Trophoblast cell (in vitro differentiated cells and primary cell): Measurements from ENCODE around the gene OTOG.

Experiments used
- DNase-seq, 2 donors: peaks; one replicate each; pipeline ENCODE4 v3.0.0-alpha.2; 2016
- H2AFZ ChIP-seq: 2 replicates; pipeline ENCODE4 v1.6.1; 2013; ENCODE audit warnings: low read length, moderate library complexity, mild to moderate bottlenecking; ENCODE audit not compliant: insufficient read depth, poor library complexity
- H2AK5ac ChIP-seq: 2 replicates; pipeline ENCODE4 v1.6.1; 2013; ENCODE audit warnings: mild to moderate bottlenecking, low read length
- H2BK120ac ChIP-seq: 2 replicates; pipeline ENCODE4 v1.6.1; 2013; ENCODE audit warnings: low read length, mild to moderate bottlenecking, moderate library complexity; ENCODE audit not compliant: insufficient read depth, poor library complexity
- H2BK12ac ChIP-seq: 2 replicates; pipeline ENCODE4 v1.6.1; 2013; ENCODE audit warnings: mild to moderate bottlenecking, low read length, moderate library complexity
- H2BK5ac ChIP-seq: 2 replicates; pipeline ENCODE4 v1.6.1; 2013; ENCODE audit warnings: low read length, low read depth, moderate library complexity, mild to moderate bottlenecking; ENCODE audit not compliant: poor library complexity
- H3K14ac ChIP-seq: 2 replicates; pipeline ENCODE4 v1.6.1; 2013; ENCODE audit warnings: mild to moderate bottlenecking, low read length
- H3K18ac ChIP-seq: 2 replicates; pipeline ENCODE4 v1.6.1; 2013; ENCODE audit warnings: mild to moderate bottlenecking, low read length
- H3K23ac ChIP-seq: 2 replicates; pipeline ENCODE4 v1.6.1; 2013; ENCODE audit warnings: low read length
- H3K27ac ChIP-seq: 2 replicates; pipeline ENCODE4 v1.5.1; 2013; ENCODE audit warnings: low read depth, mild to moderate bottlenecking, inconsistent platforms, low read length, moderate library complexity
- H3K27me3 ChIP-seq: 2 replicates; pipeline ENCODE4 v1.6.1; 2013; ENCODE audit warnings: inconsistent platforms, mild to moderate bottlenecking, low read length, moderate library complexity; ENCODE audit not compliant: insufficient read depth
- H3K36me3 ChIP-seq, 2 experiments: 1 replicate in 1 of 2; 2 replicates in 1 of 2; pipeline ENCODE4 v1.6.1; 2013; ENCODE audit warnings: low read length in 2 of 2, mild to moderate bottlenecking in 2 of 2, moderate library complexity in 1 of 2; ENCODE audit not compliant: insufficient read depth in 2 of 2, control insufficient read depth in 1 of 2
- H3K4ac ChIP-seq: 2 replicates; pipeline ENCODE4 v1.6.1; 2013; ENCODE audit warnings: low read depth, mild to moderate bottlenecking, low read length, moderate library complexity
- H3K4me1 ChIP-seq, 2 experiments: 1 replicate in 1 of 2; 2 replicates in 1 of 2; pipeline ENCODE4 v1.6.1; 2013; ENCODE audit warnings: low read length in 2 of 2, mild to moderate bottlenecking in 2 of 2, moderate library complexity in 1 of 2; ENCODE audit not compliant: insufficient read depth in 2 of 2, control insufficient read depth in 1 of 2
- H3K4me2 ChIP-seq: 2 replicates; pipeline ENCODE4 v1.6.1; 2013; ENCODE audit warnings: inconsistent platforms, mild to moderate bottlenecking, low read length, moderate library complexity
- H3K4me3 ChIP-seq: 2 replicates; pipeline ENCODE4 v1.5.1; 2013; ENCODE audit warnings: mild to moderate bottlenecking, low read depth, low read length, inconsistent platforms
- H3K79me1 ChIP-seq: one replicate; pipeline ENCODE4 v1.6.1; 2013; ENCODE audit warnings: low read length
- H3K79me2 ChIP-seq: 2 replicates; pipeline ENCODE4 v1.6.1; 2013; ENCODE audit warnings: low read length, mild to moderate bottlenecking; ENCODE audit not compliant: control insufficient read depth, insufficient read depth, poor library complexity
- H3K9ac ChIP-seq: 2 replicates; pipeline ENCODE4 v1.6.1; 2013; ENCODE audit warnings: mild to moderate bottlenecking, low read length
- H3K9me3 ChIP-seq: 2 replicates; pipeline ENCODE4 v1.6.1; 2013; ENCODE audit warnings: low read depth, mild to moderate bottlenecking, control low read depth, inconsistent platforms, low read length; ENCODE audit not compliant: insufficient read depth
- H4K12ac ChIP-seq: 2 replicates; pipeline ENCODE4 v1.6.1; 2013; ENCODE audit warnings: low read depth, mild to moderate bottlenecking, low read length, moderate library complexity
- H4K8ac ChIP-seq: 2 replicates; pipeline ENCODE4 v1.6.1; 2013; ENCODE audit warnings: low read depth, mild to moderate bottlenecking, low read length, moderate library complexity
- H4K91ac ChIP-seq: one replicate; pipeline ENCODE4 v1.6.1; 2013; ENCODE audit warnings: low read depth, mild to moderate bottlenecking, low read length, moderate library complexity
- WGBS: extraction: QIAGEN DNeasy Blood & Tissue Kit; methylation state at CpG from one replicate; pipeline ENCODE4 v1.1.7; 2013; ENCODE audit warnings: missing lambda C conversion rate; ENCODE audit not compliant: insufficient read length, insufficient coverage; ENCODE audit errors: extremely low coverage; 5-methylcytosine and 5-hydroxymethylcytosine counted together

OTOG gene

GRCh38 chr11:17651061-17651460 lies 104.0 kb downstream of the OTOG start:
- H3K4ac ChIP-seq: no peak overlapping the region
- no peak overlapping the region for H3K14ac ChIP-seq
- no peak overlapping the region for H3K9ac ChIP-seq
- no peak for DNase-seq
- WGBS: no CpG with 5 or more reads among the region's 6 CpGs
- no peak overlapping the region for H3K4me3 ChIP-seq
- H3K23ac ChIP-seq: no peak overlapping the region
- H3K79me1 ChIP-seq: no peaks in the 10 kb centered on the region
- no peak overlapping the region for H3K4me2 ChIP-seq
- no peaks in the 10 kb centered on the region for H3K36me3 ChIP-seq
- no peak overlapping the region for H3K18ac ChIP-seq
- no peak overlapping the region for H2AFZ ChIP-seq
- no peaks in the 10 kb centered on the region for H3K4me1 ChIP-seq
- no peak overlapping the region for H2BK5ac ChIP-seq
- H3K79me2 ChIP-seq: no peaks in the 10 kb centered on the region
- H3K9me3 ChIP-seq: peaks cover 1% of the 10 kb centered on the region
- H3K27me3 ChIP-seq: peaks cover 3% of the 10 kb centered on the region
- H3K27ac ChIP-seq: no peak overlapping the region
- H2BK120ac ChIP-seq: no peak overlapping the region
- H2AK5ac ChIP-seq: no peak overlapping the region
- no peak overlapping the region for H4K12ac ChIP-seq
- H2BK12ac ChIP-seq: no peak overlapping the region
- no peak overlapping the region for H4K8ac ChIP-seq
- H4K91ac ChIP-seq: no peak overlapping the region

- Histone ChIP-seq H3K36me3 (no peaks in the 10 kb centered on the region), H3K4me3 (no peak overlapping the region), H3K79me2 (no peaks in the 10 kb centered on the region), H3K4me2 (no peak overlapping the region), H3K9me3 (no peaks in the 10 kb centered on the region), H3K27ac (no peak overlapping the region), H2AFZ (no peak overlapping the region), H3K4me1 (no peaks in the 10 kb centered on the region), H3K23ac (no peak overlapping the region), H2AK5ac (no peak overlapping the region), H3K9ac (no peak overlapping the region), H4K91ac (no peak overlapping the region), H4K12ac (no peak overlapping the region), H3K4ac (no peak overlapping the region), H3K14ac (no peak overlapping the region), H2BK12ac (no peak overlapping the region), H4K8ac (no peak overlapping the region), H3K27me3 (peaks cover 3% of the 10 kb centered on the region), H3K18ac (no peak overlapping the region), H3K79me1 (no peaks in the 10 kb centered on the region), H2BK120ac (no peak overlapping the region), H2BK5ac (no peak overlapping the region)
- no peak for DNase-seq
- no CpG with 5 or more reads among the region's 5 CpGs for WGBS
Observed at GRCh38 chr11:17651681-17652080, 104.6 kb downstream of the OTOG start.

GRCh38 chr11:17652556-17652955 lies 105.5 kb downstream of the OTOG start:
- Histone ChIP-seq H2BK120ac (no peak overlapping the region), H3K4me1 (no peaks in the 10 kb centered on the region), H3K9me3 (no peaks in the 10 kb centered on the region), H3K14ac (no peak overlapping the region), H3K79me1 (no peaks in the 10 kb centered on the region), H3K36me3 (no peaks in the 10 kb centered on the region), H2BK5ac (no peak overlapping the region), H3K4me2 (no peak overlapping the region), H2AFZ (no peak overlapping the region), H3K9ac (no peak overlapping the region), H3K4me3 (no peak overlapping the region), H3K27ac (no peak overlapping the region), H3K27me3 (peaks cover 3% of the 10 kb centered on the region), H3K4ac (no peak overlapping the region), H4K91ac (no peak overlapping the region), H4K12ac (no peak overlapping the region), H2AK5ac (no peak overlapping the region), H3K79me2 (no peaks in the 10 kb centered on the region), H2BK12ac (no peak overlapping the region), H4K8ac (no peak overlapping the region), H3K23ac (no peak overlapping the region), H3K18ac (no peak overlapping the region)
- no CpG with 5 or more reads among the region's 2 CpGs for WGBS
- DNase-seq: no peak

- Histone ChIP-seq H2BK5ac (no peak overlapping the region), H3K36me3 (no peaks in the 10 kb centered on the region), H4K12ac (no peak overlapping the region), H3K4ac (no peak overlapping the region), H4K8ac (no peak overlapping the region), H3K14ac (no peak overlapping the region), H3K4me3 (no peak overlapping the region), H2AK5ac (no peak overlapping the region), H3K27ac (no peak overlapping the region), H3K9ac (no peak overlapping the region), H3K23ac (no peak overlapping the region), H2BK120ac (no peak overlapping the region), H3K4me1 (no peaks in the 10 kb centered on the region), H4K91ac (no peak overlapping the region), H3K18ac (no peak overlapping the region), H3K79me1 (no peaks in the 10 kb centered on the region), H2AFZ (no peak overlapping the region), H2BK12ac (no peak overlapping the region), H3K9me3 (no peaks in the 10 kb centered on the region), H3K27me3 (peaks cover 3% of the 10 kb centered on the region), H3K4me2 (no peak overlapping the region), H3K79me2 (no peaks in the 10 kb centered on the region)
- no peak for DNase-seq
- no CpG with 5 or more reads among the region's 10 CpGs for WGBS
Observed at GRCh38 chr11:17653611-17654010, 106.6 kb downstream of the OTOG start.
